ENCODE data around the gene PDE6G. TPM values are rescaled to one million over a fixed set of nuclear protein-coding genes. Genes with fewer than 3 reads are reported as not detected.

PDE6G gene
- polyA plus RNA-seq (ENCODE audit: insufficient read length): 11.0 TPM
- long read RNA-seq, donor 1, partial matches to known transcripts: 0 of 2 reads
- long read RNA-seq, donor 1, other reads (novel, unspliced or antisense): 0 of 2 reads
- long read RNA-seq, donor 2, partial matches to known transcripts: 0 of 4 reads
- long read RNA-seq, donor 2, other reads (novel, unspliced or antisense): 0 of 4 reads
- long read RNA-seq, donor 3, partial matches to known transcripts: 0 of 4 reads
- long read RNA-seq, donor 3, other reads (novel, unspliced or antisense): 0 of 4 reads
- long read RNA-seq, donor 4, partial matches to known transcripts: 0 of 1 reads
- long read RNA-seq, donor 4, other reads (novel, unspliced or antisense): 0 of 1 reads
- long read RNA-seq, donor 5, transcript PDE6G-202 (4 exons, 458 nt): major isoform, 5 of 5 reads
- long read RNA-seq, donor 5, partial matches to known transcripts: 0 of 5 reads
- long read RNA-seq, donor 5, other reads (novel, unspliced or antisense): 0 of 5 reads
- long read RNA-seq, donor 6, transcript PDE6G-202 (4 exons, 458 nt): major isoform, 6 of 6 reads
- long read RNA-seq, donor 6, partial matches to known transcripts: 0 of 6 reads
- long read RNA-seq, donor 6, other reads (novel, unspliced or antisense): 0 of 6 reads
- long read RNA-seq, donor 7, transcript PDE6G-202 (4 exons, 458 nt): major isoform, 7 of 7 reads
- long read RNA-seq, donor 7, partial matches to known transcripts: 0 of 7 reads
- long read RNA-seq, donor 7, other reads (novel, unspliced or antisense): 0 of 7 reads
- long read RNA-seq, donor 8, partial matches to known transcripts: 0 of 1 reads
- long read RNA-seq, donor 8, other reads (novel, unspliced or antisense): 0 of 1 reads

GRCh38 chr17:81656118-81656743, at the start of gene PDE6G:
Gene PDE6G (minus strand): TSS chr17:81656542. CDS start chr17:81653305, 3,237 bp downstream.
- no peak for DNase-seq

GRCh38 chr17:81705518-81706231, 49.3 kb upstream of the PDE6G start:
- DNase-seq: no peak

GRCh38 chr17:81703747-81704654, 47.7 kb upstream of the PDE6G start:
- no peak for DNase-seq

DNA sequence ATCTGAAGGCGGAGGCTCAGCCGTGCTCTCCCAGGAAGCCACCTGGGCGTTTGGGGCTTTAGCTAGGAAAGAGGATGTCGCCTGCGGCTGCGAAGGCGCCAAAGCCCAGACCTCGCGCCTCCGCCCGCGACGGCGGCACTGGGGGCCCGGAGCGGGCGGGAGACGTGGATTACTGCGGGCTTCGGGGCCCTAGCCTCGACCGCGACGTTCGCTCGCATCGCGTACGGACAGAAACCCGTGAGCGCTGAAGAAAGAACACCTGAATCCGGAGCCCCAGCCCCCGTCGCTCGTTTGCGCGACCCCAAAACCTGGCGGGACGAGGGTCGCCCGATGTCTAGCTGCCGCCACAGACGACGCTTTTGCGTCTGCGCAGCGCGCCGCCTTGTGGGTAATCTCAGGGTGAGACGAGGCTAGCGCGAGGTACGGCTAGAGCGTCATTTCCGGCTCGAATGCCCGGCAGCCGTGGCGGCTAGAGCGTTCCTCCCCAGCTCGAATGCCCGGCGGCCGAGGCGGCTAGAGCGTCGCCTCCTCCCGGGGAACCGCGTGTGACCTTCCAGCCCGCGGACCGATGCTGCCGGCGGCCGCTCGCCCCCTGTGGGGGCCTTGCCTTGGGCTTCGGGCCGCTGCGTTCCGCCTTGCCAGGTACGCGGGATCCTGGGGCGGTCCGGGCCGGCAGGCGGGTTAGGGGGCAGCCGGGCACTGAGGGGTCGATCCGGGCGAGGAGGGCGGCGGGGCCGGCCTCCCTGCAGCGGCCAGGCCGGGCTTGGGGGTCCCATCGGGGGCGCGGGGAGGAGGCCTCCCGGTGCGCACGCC, 46.8 kb upstream of the PDE6G start, which contains the start of gene MRPL12:
Gene MRPL12, plus strand, starts transcription at position 434 of the 813 bp plus-strand sequence. Its CDS starts 135 bp downstream, at position 569.
- peak; percentile 91 for DNase-seq

DNA sequence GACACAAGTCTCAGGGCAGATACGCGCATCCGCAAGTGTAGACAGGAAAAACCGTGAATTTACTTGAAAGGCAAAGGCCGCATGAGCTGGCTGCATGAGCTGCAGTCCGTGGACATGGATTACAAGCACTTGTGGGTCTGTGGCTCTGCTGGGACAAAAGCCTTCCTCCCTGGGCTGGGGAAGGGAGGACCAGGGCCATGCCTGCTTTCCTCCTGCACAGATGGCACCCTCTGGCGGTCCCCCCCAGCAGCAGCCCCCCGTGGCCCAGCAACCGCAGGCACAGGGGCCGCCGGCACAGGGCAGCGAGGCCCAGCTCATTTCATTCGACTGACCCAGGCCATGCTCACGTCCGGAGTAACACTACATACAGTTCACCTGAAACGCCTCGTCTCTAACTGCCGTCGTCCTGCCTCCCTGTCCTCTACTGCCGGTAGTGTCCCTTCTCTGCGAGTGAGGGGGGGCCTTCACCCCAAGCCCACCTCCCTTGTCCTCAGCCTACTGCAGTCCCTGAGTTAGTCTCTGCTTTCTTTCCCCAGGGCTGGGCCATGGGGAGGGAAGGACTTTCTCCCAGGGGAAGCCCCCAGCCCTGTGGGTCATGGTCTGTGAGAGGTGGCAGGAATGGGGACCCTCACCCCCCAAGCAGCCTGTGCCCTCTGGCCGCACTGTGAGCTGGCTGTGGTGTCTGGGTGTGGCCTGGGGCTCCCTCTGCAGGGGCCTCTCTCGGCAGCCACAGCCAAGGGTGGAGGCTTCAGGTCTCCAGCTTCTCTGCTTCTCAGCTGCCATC, 45.1 kb upstream of the PDE6G start:
- DNase-seq: no peak

DNA sequence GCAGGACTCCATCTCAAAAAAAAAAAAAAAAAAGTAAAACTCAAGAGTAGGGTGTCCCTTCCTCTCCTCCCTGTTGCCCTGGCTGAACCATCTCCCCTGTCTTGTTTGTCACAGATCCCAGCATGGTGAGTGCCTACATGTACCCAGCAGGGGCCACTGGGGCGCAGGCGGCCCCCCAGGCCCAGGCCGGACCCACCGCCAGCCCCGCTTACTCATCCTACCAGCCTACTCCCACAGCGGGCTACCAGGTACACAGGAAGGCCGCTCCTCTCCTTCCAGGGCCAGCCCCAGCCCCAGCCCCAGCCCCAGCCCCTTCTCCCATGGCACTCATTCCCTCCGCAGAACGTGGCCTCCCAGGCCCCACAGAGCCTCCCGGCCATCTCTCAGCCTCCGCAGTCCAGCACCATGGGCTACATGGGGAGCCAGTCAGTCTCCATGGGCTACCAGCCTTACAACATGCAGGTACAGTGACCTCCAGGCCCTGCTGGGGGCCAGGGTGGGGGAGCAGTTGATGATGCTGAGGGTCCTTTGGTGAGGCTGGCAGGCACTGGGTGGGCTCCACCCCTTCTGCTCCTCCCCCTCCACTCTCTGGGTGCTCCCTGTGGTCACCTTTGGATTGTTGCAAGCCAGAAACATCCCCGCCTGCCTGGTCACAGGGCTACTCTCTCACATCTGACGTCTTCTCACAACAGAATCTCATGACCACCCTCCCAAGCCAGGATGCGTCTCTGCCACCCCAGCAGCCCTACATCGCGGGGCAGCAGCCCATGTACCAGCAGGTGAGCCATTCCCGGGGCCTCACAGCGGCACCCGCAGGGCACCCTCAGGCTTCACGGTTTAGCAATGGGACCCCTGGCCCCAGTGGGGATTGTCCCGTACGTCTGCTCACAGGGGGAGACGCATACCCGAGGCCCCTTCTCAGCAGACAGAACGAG, 44.3 kb upstream of the PDE6G start:
- no peak for DNase-seq

- no peak for DNase-seq
These were observed 41.1 kb upstream of the PDE6G start for GRCh38 chr17:81697261-81698044.

DNA sequence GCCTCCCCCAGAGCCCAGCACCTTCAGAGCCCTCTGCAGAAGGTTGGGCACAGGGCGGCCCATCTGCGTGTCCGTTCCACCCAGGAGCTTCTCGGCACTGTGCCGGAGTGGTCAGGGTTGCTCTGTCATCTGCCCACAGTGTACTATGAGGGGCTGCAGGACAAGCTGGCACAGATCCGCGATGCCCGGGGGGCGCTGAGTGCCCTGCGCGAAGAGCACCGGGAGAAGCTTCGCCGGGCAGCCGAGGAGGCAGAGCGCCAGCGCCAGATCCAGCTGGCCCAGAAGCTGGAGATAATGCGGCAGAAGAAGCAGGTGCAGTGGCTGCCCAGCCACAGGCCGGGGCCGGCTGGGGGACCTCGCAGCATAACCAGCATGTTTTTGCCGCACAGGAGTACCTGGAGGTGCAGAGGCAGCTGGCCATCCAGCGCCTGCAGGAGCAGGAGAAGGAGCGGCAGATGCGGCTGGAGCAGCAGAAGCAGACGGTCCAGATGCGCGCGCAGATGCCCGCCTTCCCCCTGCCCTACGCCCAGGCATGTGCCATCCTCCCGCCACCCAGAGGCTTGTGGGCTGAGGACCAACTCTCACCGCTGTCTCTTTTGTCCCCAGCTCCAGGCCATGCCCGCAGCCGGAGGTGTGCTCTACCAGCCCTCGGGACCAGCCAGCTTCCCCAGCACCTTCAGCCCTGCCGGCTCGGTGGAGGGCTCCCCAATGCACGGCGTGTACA, 40.0 kb upstream of the PDE6G start:
- no peak for DNase-seq

- DNase-seq: no peak
These were observed 39.5 kb upstream of the PDE6G start for GRCh38 chr17:81695801-81696200.

DNA sequence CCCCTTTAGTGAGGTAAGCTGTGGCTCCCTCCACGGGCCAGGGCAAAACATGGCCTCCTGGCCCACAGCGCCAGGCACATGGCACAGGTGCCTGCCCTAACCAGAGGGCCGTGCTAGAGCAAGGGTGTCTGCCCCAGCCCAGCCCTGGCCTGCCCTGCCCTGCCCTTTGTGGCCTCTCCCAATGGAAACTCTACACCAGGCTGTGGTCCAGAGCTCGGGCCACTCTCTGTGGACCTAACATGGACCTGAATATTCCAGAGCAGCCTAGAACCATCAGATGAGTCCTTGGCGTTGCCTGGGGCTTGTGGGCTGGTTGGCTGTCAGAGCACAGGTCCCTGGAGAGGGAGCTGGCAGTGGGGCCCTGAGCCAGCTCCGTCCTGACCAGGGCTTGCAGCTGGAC, 38.9 kb upstream of the PDE6G start:
- DNase-seq: no peak

GRCh38 chr17:81694810-81695209, 38.5 kb upstream of the PDE6G start:
- no peak for DNase-seq

DNA sequence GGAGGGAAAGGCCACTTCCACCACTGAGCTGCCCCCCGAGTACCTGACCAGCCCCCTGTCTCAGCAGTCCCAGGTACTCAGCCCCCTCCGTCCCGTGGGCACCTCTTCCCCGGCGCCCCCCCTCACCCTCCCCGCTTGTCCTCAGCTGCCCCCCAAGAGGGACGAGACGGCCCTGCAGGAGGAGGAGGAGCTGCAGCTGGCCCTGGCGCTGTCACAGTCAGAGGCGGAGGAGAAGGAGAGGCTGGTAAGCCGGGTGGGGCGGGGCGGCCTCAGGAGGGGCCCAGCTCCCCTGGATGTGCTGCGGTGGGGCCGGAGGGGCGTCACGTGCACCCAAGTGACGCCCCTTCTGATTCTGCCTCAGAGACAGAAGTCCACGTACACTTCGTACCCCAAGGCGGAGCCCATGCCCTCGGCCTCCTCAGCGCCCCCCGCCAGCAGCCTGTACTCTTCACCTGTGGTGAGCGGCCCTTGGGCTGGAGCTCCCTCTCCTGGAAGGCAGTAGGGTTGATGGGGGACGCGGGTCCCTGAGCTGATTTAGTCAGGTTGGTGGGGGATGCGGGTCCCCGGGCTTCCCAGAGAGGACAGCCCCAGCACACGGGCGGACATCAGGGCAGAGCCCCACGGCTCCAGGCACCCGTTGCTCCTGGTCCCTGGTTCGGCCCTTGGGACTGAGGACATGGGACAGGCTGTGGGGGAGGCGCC, 37.3 kb upstream of the PDE6G start:
- DNase-seq: no peak

DNA sequence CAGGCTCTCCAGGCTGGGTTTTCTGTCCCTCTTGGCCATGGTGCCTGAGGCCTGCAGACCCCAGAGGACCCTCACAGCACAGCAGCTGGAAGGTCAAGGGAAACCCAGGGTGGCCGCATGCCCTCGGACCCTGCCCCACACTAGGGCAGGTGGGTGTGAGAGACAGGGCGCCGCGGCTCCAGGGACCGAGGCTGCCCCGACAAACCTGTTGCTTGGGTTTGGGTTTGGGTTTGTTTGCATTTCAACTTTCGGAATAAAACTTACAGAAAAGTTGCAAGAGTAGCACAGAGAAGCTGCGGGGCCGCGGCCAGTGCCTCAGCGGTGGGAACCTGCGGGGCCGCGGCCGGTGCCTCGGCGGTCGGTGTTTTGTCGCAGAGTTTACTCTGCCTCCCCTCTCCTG, 35.3 kb upstream of the PDE6G start:
- no peak for DNase-seq

- DNase-seq: no peak
These were observed 34.9 kb upstream of the PDE6G start for GRCh38 chr17:81691196-81691595.

GRCh38 chr17:81690549-81690948, 34.2 kb upstream of the PDE6G start:
- no peak for DNase-seq

- DNase-seq: no peak
These were observed 33.7 kb upstream of the PDE6G start for GRCh38 chr17:81690066-81690465.
